GM23248 (cell line): ENCODE measurements around the gene NRCAM. TPM values are rescaled to one million over a fixed set of nuclear protein-coding genes. Genes with fewer than 3 reads are reported as not detected.

Experiments
- DNase-seq: peaks from one replicate; pipeline ENCODE4 v3.0.0-alpha.2; 2015
- H2AFZ ChIP-seq: fragments of 200-600 bp; sonication (generic); 2 replicates; pipeline ENCODE4 v1.6.1; 2016; ENCODE audit warnings: antibody characterized with exemption
- H3F3A ChIP-seq: fragments of 200-600 bp; sonication (generic); 2 replicates; pipeline ENCODE4 v1.6.1; 2016; ENCODE audit warnings: mild to moderate bottlenecking, antibody characterized with exemption, mixed run types; ENCODE audit not compliant: insufficient read depth
- H3K27ac ChIP-seq: fragments of 200-600 bp; sonication (generic); 2 replicates; pipeline ENCODE4 v1.5.1; 2016; ENCODE audit warnings: mild to moderate bottlenecking
- H3K27me3 ChIP-seq: fragments of 200-600 bp; sonication (generic); replicated peaks from 2 replicates; pipeline ENCODE4 v1.6.1; 2016; ENCODE audit warnings: mild to moderate bottlenecking; ENCODE audit not compliant: insufficient read depth
- H3K36me3 ChIP-seq: fragments of 200-600 bp; sonication (generic); 2 replicates; pipeline ENCODE4 v1.6.1; 2016; ENCODE audit warnings: low read depth, mild to moderate bottlenecking
- H3K4me1 ChIP-seq: fragments of 200-600 bp; sonication (generic); 2 replicates; pipeline ENCODE4 v1.6.1; 2016; ENCODE audit warnings: mild to moderate bottlenecking; ENCODE audit not compliant: insufficient read depth
- H3K4me2 ChIP-seq: fragments of 200-600 bp; sonication (generic); one replicate; pipeline ENCODE4 v1.6.1; 2016; ENCODE audit warnings: mild to moderate bottlenecking; ENCODE audit not compliant: unreplicated experiment
- H3K4me3 ChIP-seq: fragments of 200-600 bp; sonication (generic); 2 replicates; pipeline ENCODE4 v1.5.1; 2016; ENCODE audit warnings: mild to moderate bottlenecking
- H3K79me2 ChIP-seq: fragments of 200-600 bp; sonication (generic); 2 replicates; pipeline ENCODE4 v1.6.1; 2016; ENCODE audit warnings: mild to moderate bottlenecking; ENCODE audit not compliant: insufficient read depth
- H3K9ac ChIP-seq: fragments of 200-600 bp; sonication (generic); 2 replicates; pipeline ENCODE4 v1.6.1; 2016; ENCODE audit warnings: mild to moderate bottlenecking
- H3K9me2 ChIP-seq: fragments of 200-600 bp; sonication (generic); 2 replicates; pipeline ENCODE4 v1.6.1; 2016; ENCODE audit warnings: mixed run types, mild to moderate bottlenecking, moderate library complexity; ENCODE audit not compliant: insufficient read depth
- H3K9me3 ChIP-seq: fragments of 200-600 bp; sonication (generic); one replicate; pipeline ENCODE4 v1.6.1; 2017; ENCODE audit warnings: low read depth
- H4K20me1 ChIP-seq: fragments of 200-600 bp; sonication (generic); 2 replicates; pipeline ENCODE4 v1.6.0; 2016; ENCODE audit not compliant: insufficient read depth
- EZH2 ChIP-seq: fragments of 200-600 bp; sonication (generic); IDR thresholded peaks from 2 replicates; pipeline ENCODE4 v1.6.1; 2018; ENCODE audit warnings: antibody characterized with exemption, mild to moderate bottlenecking; ENCODE audit not compliant: insufficient read depth, poor library complexity, severe bottlenecking
- EZH2phosphoT487 ChIP-seq: fragments of 200-600 bp; sonication (generic); IDR thresholded peaks from 2 replicates; pipeline ENCODE4 v1.6.1; 2018; ENCODE audit warnings: antibody characterized with exemption, moderate library complexity, mild to moderate bottlenecking, low read depth; ENCODE audit not compliant: insufficient read depth
- WGBS, 2 experiments: methylation state at CpG; one replicate each; pipeline ENCODE4 v1.1.6; 2015 to 2017; ENCODE audit warnings: low lambda C conversion rate in 2 of 2, low coverage in 1 of 2; ENCODE audit errors: missing lambda C conversion rate in 2 of 2; 5-methylcytosine and 5-hydroxymethylcytosine counted together
- in situ Hi-C: fragments of 300-500 bp; cut with MboI; formaldehyde crosslinking; loops from 2 replicates; pipeline ENCODE4 v1.15.0; 2020
- polyA plus RNA-seq: library from polyadenylated mRNA; unstranded; fragments of >200 nt; fragmentation: Nextera tagmentation; extraction: Ambion mirVana; gene quantifications from 2 replicates; pipeline ENCODE4 v1.2.1, GENCODE V29; 2016
- total RNA-seq: library from RNA; depleted of rRNA; stranded (reverse); fragments of >200 nt; shearing (Covaris generic); gene quantifications from 2 replicates; pipeline ENCODE4 v1.2.3, GENCODE V29; 2014

Gene NRCAM
- total and polyA plus RNA-seq, 2 experiments from 2014 or later = 5.1 to 7.0 TPM

- Histone ChIP-seq H3K9me3 (no peaks in the 10 kb centered on the region), H4K20me1 (no peaks in the 10 kb centered on the region), H3K4me3 (no peak overlapping the region), H3K79me2 (no peaks in the 10 kb centered on the region), H3K27me3 (no peaks in the 10 kb centered on the region), H3K27ac (no peak overlapping the region), H3K36me3 (no peaks in the 10 kb centered on the region), H3K9me2 (no peaks in the 10 kb centered on the region), H3K4me2 (no peak overlapping the region), H2AFZ (no peak overlapping the region), H3F3A (no peaks in the 10 kb centered on the region), H3K4me1 (no peaks in the 10 kb centered on the region), H3K9ac (no peak overlapping the region)
- WGBS, 2 experiments = 71 to 76% methylated on average over 4 of the region's 4 CpGs
- no peak for DNase-seq
- no peak for TF ChIP-seq EZH2
- no peak for TF ChIP-seq EZH2phosphoT487
- in situ Hi-C loops = no loop called here
Measured at GRCh38 chr7:108324053-108325038, 131.9 kb downstream of the NRCAM start.

GRCh38 chr7:108322925-108323832 is 133.1 kb downstream of the NRCAM start:
- Histone ChIP-seq H4K20me1 (no peaks in the 10 kb centered on the region), H3K4me2 (no peak overlapping the region), H3K9me3 (no peaks in the 10 kb centered on the region), H3K27ac (no peak overlapping the region), H3K9ac (no peak overlapping the region), H3F3A (no peaks in the 10 kb centered on the region), H2AFZ (no peak overlapping the region), H3K4me1 (no peaks in the 10 kb centered on the region), H3K79me2 (no peaks in the 10 kb centered on the region), H3K4me3 (no peak overlapping the region), H3K9me2 (no peaks in the 10 kb centered on the region), H3K36me3 (no peaks in the 10 kb centered on the region), H3K27me3 (no peaks in the 10 kb centered on the region)
- in situ Hi-C loops = no loop called here
- WGBS, 2 experiments = 57 to 64% methylated on average over 4 of the region's 4 CpGs
- no peak for DNase-seq
- TF ChIP-seq EZH2 (no peak), EZH2phosphoT487 (no peak)

GRCh38 chr7:108322046-108322445 is 134.2 kb downstream of the NRCAM start:
- H3K27me3 ChIP-seq = no peaks in the 10 kb centered on the region
- no peaks in the 10 kb centered on the region for H3F3A ChIP-seq
- H3K4me2 ChIP-seq = no peak overlapping the region
- no peaks in the 10 kb centered on the region for H3K4me1 ChIP-seq
- DNase-seq = no peak
- H3K9ac ChIP-seq = no peak overlapping the region
- H3K9me2 ChIP-seq = no peaks in the 10 kb centered on the region
- no peaks in the 10 kb centered on the region for H3K79me2 ChIP-seq
- H3K4me3 ChIP-seq = no peak overlapping the region
- no peak for TF ChIP-seq EZH2phosphoT487
- no peak overlapping the region for H2AFZ ChIP-seq
- H4K20me1 ChIP-seq = no peaks in the 10 kb centered on the region
- in situ Hi-C loops = no loop called here
- H3K36me3 ChIP-seq = no peaks in the 10 kb centered on the region
- no peaks in the 10 kb centered on the region for H3K9me3 ChIP-seq
- H3K27ac ChIP-seq = no peak overlapping the region
- 6 to 8% methylated on average over 2 of the region's 2 CpGs for WGBS, 2 experiments

GRCh38 chr7:108321359-108321758 is 134.9 kb downstream of the NRCAM start:
- H3K9me3 ChIP-seq = no peaks in the 10 kb centered on the region
- no peak overlapping the region for H3K9ac ChIP-seq
- no peaks in the 10 kb centered on the region for H3K4me1 ChIP-seq
- no peak for DNase-seq
- no peaks in the 10 kb centered on the region for H3K36me3 ChIP-seq
- no peak overlapping the region for H3K27ac ChIP-seq
- H3K9me2 ChIP-seq = no peaks in the 10 kb centered on the region
- WGBS, 2 experiments = 90 to 94% methylated on average over 1 of the region's 1 CpG
- H4K20me1 ChIP-seq = no peaks in the 10 kb centered on the region
- no peak overlapping the region for H2AFZ ChIP-seq
- no peaks in the 10 kb centered on the region for H3K79me2 ChIP-seq
- no peak overlapping the region for H3K4me2 ChIP-seq
- in situ Hi-C loops = no loop called here
- no peak overlapping the region for H3K4me3 ChIP-seq
- H3F3A ChIP-seq = no peaks in the 10 kb centered on the region
- H3K27me3 ChIP-seq = no peaks in the 10 kb centered on the region
- TF ChIP-seq EZH2phosphoT487 = no peak
- no peak for TF ChIP-seq EZH2
